HepG2 (cell line): ENCODE data around the gene PHKB. TPM values are rescaled to one million over a fixed set of nuclear protein-coding genes. Genes with fewer than 3 reads are reported as not detected.

Source experiments
- BCL6 ChIP-seq: IDR thresholded peaks from 2 replicates; pipeline ENCODE4 v1.6.1; 2016; ENCODE audit warnings: missing genetic modification reagents, missing compliant biosample characterization
- CBX1 ChIP-seq: IDR thresholded peaks from one replicate; pipeline ENCODE4 v1.6.1; 2016; ENCODE audit warnings: antibody characterized with exemption, low read depth
- CENPT ChIP-seq: sonication (generic); formaldehyde crosslinking; IDR thresholded peaks from 2 replicates; pipeline ENCODE4 v1.8.0; 2022; ENCODE audit warnings: low read depth, mild to moderate bottlenecking, moderate library complexity, missing genetic modification reagents
- FOXC1 ChIP-seq: sonication (generic); formaldehyde crosslinking; IDR thresholded peaks from 2 replicates; pipeline ENCODE4 v1.8.0; 2022; ENCODE audit warnings: mild to moderate bottlenecking, missing genetic modification reagents, borderline replicate concordance
- GMEB2 ChIP-seq: IDR thresholded peaks from 2 replicates; pipeline ENCODE4 v1.6.1; 2016; ENCODE audit warnings: missing biosample characterization, missing genetic modification reagents, low read depth
- HNF1B ChIP-seq: sonication (generic); formaldehyde crosslinking; IDR thresholded peaks from 2 replicates; pipeline ENCODE4 v1.5.1; 2020; ENCODE audit warnings: mild to moderate bottlenecking, moderate library complexity, missing genetic modification reagents
- HOXA3 ChIP-seq: sonication (generic); formaldehyde crosslinking; IDR thresholded peaks from 2 replicates; pipeline ENCODE4 v1.5.0; 2020; ENCODE audit warnings: missing genetic modification reagents
- KDM1A ChIP-seq: IDR thresholded peaks from 2 replicates; pipeline ENCODE4 v1.6.1; 2016; ENCODE audit warnings: missing compliant biosample characterization
- MEF2D ChIP-seq: sonication (generic); formaldehyde crosslinking; IDR thresholded peaks from 2 replicates; pipeline ENCODE4 v1.5.1; 2020; ENCODE audit warnings: mild to moderate bottlenecking, missing genetic modification reagents
- SSRP1 ChIP-seq: IDR thresholded peaks from 2 replicates; pipeline ENCODE4 v1.6.1; 2016; ENCODE audit warnings: control low read depth
- ZNF44 ChIP-seq: sonication (generic); formaldehyde crosslinking; IDR thresholded peaks from 2 replicates; pipeline ENCODE4 v1.5.1; 2020; ENCODE audit warnings: mild to moderate bottlenecking, missing genetic modification reagents
- ZNF574 ChIP-seq: sonication (generic); formaldehyde crosslinking; IDR thresholded peaks from 2 replicates; pipeline ENCODE4 v1.4.0; 2020; ENCODE audit warnings: missing genetic modification reagents
- ZNF687 ChIP-seq: sonication (generic); formaldehyde crosslinking; IDR thresholded peaks from 2 replicates; pipeline ENCODE4 v1.5.1; 2020; ENCODE audit warnings: mild to moderate bottlenecking, missing genetic modification reagents, moderate library complexity
- polyA plus RNA-seq, 8 experiments: library from polyadenylated mRNA; depleted of rRNA in 3 of 8; stranded (reverse) in 7 of 8; unstranded in 1 of 8; fragments of >200 nt; fragmentation: Illumina TruSeq in 4 of 8; extraction: Trizol in 4 of 8; gene quantifications; 2 replicates each; pipeline versions ENCODE4 v1.2.1 to v1.2.3, GENCODE V29; 2011 to 2016; ENCODE audit warnings: low read depth in 4 of 8, missing spikeins in 1 of 8, mixed read lengths in 1 of 8; ENCODE audit not compliant: insufficient read depth in 1 of 8
- total RNA-seq, 5 experiments: library from RNA; depleted of rRNA; stranded (reverse); fragments of >200 nt; fragmentation: Illumina TruSeq; extraction: Trizol; gene quantifications; 2 replicates each; pipeline ENCODE4 v1.2.3, GENCODE V29; 2016; ENCODE audit warnings: low read depth in 1 of 5
- TF ChIP-seq, protein P1 (sequence below): sonication (generic); formaldehyde crosslinking; IDR thresholded peaks from 2 replicates; pipeline ENCODE4 v1.5.1; 2020; ENCODE audit warnings: missing genetic modification reagents, mild to moderate bottlenecking, borderline replicate concordance
- TF ChIP-seq, protein P2 (sequence below): sonication (generic); formaldehyde crosslinking; conservative IDR thresholded peaks from 2 replicates; pipeline ENCODE4 v1.8.0; 2022; ENCODE audit warnings: low read depth, missing genetic modification reagents

PHKB gene
- total and polyA plus RNA-seq, 2 of the 13 experiments (the other 11 are each of a cell fraction or from before 2014, with no cell fraction given) = 66.0 to 80.8 TPM

DNA sequence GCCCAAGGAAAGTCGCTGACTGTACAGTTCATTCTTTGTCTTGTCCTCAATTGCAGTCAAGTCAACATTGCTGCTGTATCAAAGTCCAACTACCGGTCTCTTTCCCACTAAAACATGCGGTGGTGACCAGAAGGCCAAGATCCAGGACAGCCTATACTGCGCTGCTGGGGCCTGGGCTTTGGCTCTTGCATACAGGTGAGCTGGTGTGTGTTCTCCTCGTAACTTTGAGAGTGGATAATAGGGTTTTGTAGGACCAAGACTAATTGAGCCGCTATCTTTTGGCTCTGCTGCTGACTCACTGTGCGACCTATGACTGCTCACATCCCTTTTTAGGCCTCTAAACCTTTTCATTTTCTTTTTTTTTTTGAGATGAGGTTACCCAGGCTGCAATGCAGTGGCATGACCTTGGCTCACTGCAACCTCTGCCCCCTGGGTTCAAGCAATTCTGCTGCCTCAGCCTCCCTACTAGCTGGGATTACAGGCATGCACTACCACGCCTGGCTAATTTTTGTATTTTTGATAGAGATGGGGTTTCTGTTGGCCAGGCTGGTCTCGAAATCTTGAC, 38.7 kb downstream of the PHKB start (continued):
- TF ChIP-seq FOXC1 (CRISPR knock-in tag) (no peak), MEF2D (CRISPR knock-in tag) (peak; percentile 63), BCL6 (CRISPR knock-in tag) (peak; percentile 82), SSRP1 (CRISPR knock-in tag) (no peak), GMEB2 (CRISPR knock-in tag) (no peak), KDM1A (peak; percentile 57; the same call in 1 of the 2 replicates), ZNF44 (CRISPR knock-in tag) (no peak), HNF1B (CRISPR knock-in tag) (peak; percentile 73; the same call in 1 of the 2 replicates), CENPT (CRISPR knock-in tag) (no peak), ZNF687 (CRISPR knock-in tag) (peak; percentile 54; the same call in 1 of the 2 replicates), HOXA3 (CRISPR knock-in tag) (peak; percentile 80), CBX1 (no peak), ZNF574 (peak; percentile 60)
- TF ChIP-seq, protein P1, sequence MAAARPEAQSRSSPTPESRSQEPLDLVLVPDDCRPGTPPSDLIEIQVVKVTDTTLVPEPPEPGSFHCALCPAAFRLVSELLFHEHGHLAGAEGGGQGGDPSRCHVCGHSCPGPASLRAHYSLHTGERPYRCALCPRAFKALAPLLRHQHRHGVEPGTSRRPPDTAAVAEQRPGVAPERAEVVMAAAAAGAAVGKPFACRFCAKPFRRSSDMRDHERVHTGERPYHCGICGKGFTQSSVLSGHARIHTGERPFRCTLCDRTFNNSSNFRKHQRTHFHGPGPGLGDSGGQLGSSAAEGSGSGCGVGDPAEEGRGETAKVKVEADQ (CRISPR knock-in tag) = no peak
- TF ChIP-seq, protein P2, sequence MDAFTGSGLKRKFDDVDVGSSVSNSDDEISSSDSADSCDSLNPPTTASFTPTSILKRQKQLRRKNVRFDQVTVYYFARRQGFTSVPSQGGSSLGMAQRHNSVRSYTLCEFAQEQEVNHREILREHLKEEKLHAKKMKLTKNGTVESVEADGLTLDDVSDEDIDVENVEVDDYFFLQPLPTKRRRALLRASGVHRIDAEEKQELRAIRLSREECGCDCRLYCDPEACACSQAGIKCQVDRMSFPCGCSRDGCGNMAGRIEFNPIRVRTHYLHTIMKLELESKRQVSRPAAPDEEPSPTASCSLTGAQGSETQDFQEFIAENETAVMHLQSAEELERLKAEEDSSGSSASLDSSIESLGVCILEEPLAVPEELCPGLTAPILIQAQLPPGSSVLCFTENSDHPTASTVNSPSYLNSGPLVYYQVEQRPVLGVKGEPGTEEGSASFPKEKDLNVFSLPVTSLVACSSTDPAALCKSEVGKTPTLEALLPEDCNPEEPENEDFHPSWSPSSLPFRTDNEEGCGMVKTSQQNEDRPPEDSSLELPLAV (CRISPR knock-in tag) = no peak
